ENCODE data around the gene ADARB1. TPM values are rescaled to one million over a fixed set of nuclear protein-coding genes. Genes with fewer than 3 reads are reported as not detected.

ADARB1 gene
- total RNA-seq, 1 donor from 2014 or later, result 13.7 TPM

- DNase-seq (ENCODE audit: low spot score), result no peak
- intact Hi-C loops (cut with DNase I), result no loop called here
Measured at GRCh38 chr21:45203983-45204382, 129.6 kb downstream of the ADARB1 start.

GRCh38 chr21:45204395-45204794, 130.0 kb downstream of the ADARB1 start:
- no peak for DNase-seq (ENCODE audit: low spot score)

GRCh38 chr21:45207839-45208626, 133.7 kb downstream of the ADARB1 start:
- no peak for DNase-seq (ENCODE audit: low spot score)
- intact Hi-C loops (cut with DNase I), result no loop called here

More at GRCh38 chr21:45204395-45204794, 130.0 kb downstream of the ADARB1 start:
- intact Hi-C loops (cut with DNase I), result no loop called here

- DNase-seq (ENCODE audit: low spot score), result no peak
- intact Hi-C loops (cut with DNase I), result no loop called here
Measured at GRCh38 chr21:45208627-45208951, 134.2 kb downstream of the ADARB1 start.

- DNase-seq (ENCODE audit: low spot score), result no peak
- intact Hi-C loops (cut with DNase I), result no loop called here
Measured at GRCh38 chr21:45209046-45209445, 134.7 kb downstream of the ADARB1 start.

GRCh38 chr21:45209685-45210284, 135.4 kb downstream of the ADARB1 start:
- no peak for DNase-seq (ENCODE audit: low spot score)
- intact Hi-C loops (cut with DNase I), result no loop called here

GRCh38 chr21:45210461-45210983, 136.1 kb downstream of the ADARB1 start:
- DNase-seq (ENCODE audit: low spot score), result no peak
- intact Hi-C loops (cut with DNase I), result no loop called here

- intact Hi-C loops (cut with DNase I), result no loop called here
- no peak for DNase-seq (ENCODE audit: low spot score)
Measured at GRCh38 chr21:45211661-45212060, 137.3 kb downstream of the ADARB1 start.

- no peak for DNase-seq (ENCODE audit: low spot score)
- intact Hi-C loops (cut with DNase I), result no loop called here
Measured at GRCh38 chr21:45213392-45213791, 139.0 kb downstream of the ADARB1 start.

- intact Hi-C loops (cut with DNase I), result no loop called here
- no peak for DNase-seq (ENCODE audit: low spot score)
Measured at GRCh38 chr21:45215213-45215612, 140.8 kb downstream of the ADARB1 start.

GRCh38 chr21:45217010-45217409, 142.6 kb downstream of the ADARB1 start:
- no peak for DNase-seq (ENCODE audit: low spot score)
- intact Hi-C loops (cut with DNase I), result no loop called here

- intact Hi-C loops (cut with DNase I), result no loop called here
- no peak for DNase-seq (ENCODE audit: low spot score)
Measured at GRCh38 chr21:45219517-45219916, 145.1 kb downstream of the ADARB1 start.

GRCh38 chr21:45220071-45220481, 145.7 kb downstream of the ADARB1 start:
- DNase-seq (ENCODE audit: low spot score), result no peak
- intact Hi-C loops (cut with DNase I), result no loop called here

GRCh38 chr21:45220714-45221490, 146.5 kb downstream of the ADARB1 start:
- DNase-seq (ENCODE audit: low spot score), result no peak
- intact Hi-C loops (cut with DNase I), result no loop called here

GRCh38 chr21:45222001-45222400, 147.6 kb downstream of the ADARB1 start:
- intact Hi-C loops (cut with DNase I), result no loop called here
- no peak for DNase-seq (ENCODE audit: low spot score)

- DNase-seq (ENCODE audit: low spot score), result no peak
- intact Hi-C loops (cut with DNase I), result no loop called here
Measured at GRCh38 chr21:45223236-45224185, 149.1 kb downstream of the ADARB1 start.

- intact Hi-C loops (cut with DNase I), result no loop called here
- DNase-seq (ENCODE audit: low spot score), result no peak
Measured at GRCh38 chr21:45224189-45224938, 150.0 kb downstream of the ADARB1 start.

- intact Hi-C loops (cut with DNase I), result no loop called here
- no peak for DNase-seq (ENCODE audit: low spot score)
Measured at GRCh38 chr21:45225041-45225740, 150.8 kb downstream of the ADARB1 start.
